Endometrium (tissue), 2 donors: ENCODE measurements around the gene GNG11.
A peak's percentile ranks its signal among the peaks of the same experiment; 100 is the strongest.
"Not testable (repeated sequence)": the region's sequence is repeated elsewhere in the genome, so short reads cannot be mapped to it uniquely, and the experiment has no call there.

Experiments
- FAIRE-seq: peaks from 2 replicates; lab custom pipeline; 2012; peaks lifted over from hg19 to GRCh38; lab: Jason Lieb, UNC
- donor health status: control.
- donor health status: control.

Gene GNG11

GRCh38 chr7:93921607-93922566 lies at the start of gene GNG11:
Gene GNG11, plus strand, starts transcription at chr7:93921735. Its CDS starts 403 bp downstream, at chr7:93922138.
- FAIRE-seq = no peak

- FAIRE-seq = no peak
Observed at GRCh38 chr7:93873998-93874574, 47.4 kb upstream of the GNG11 start.

DNA sequence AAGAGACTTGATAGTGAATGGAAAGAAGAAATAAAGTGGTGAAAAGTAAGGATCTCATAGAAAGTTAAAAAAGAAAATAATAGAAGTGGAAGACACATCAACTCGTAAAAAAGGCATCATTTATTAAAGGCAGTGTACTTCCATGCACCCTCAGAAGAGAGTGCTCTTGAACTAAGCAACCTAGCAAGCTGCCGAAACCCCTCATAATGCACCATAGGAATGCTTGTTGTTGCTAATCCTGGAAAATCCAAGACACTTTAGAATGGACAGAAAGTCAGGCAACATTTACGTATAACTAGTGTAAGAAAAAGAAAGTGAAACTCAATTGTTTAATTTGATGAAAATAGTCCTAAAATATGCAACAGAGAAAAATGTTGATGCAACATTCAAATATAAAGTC lies 43.8 kb upstream of the GNG11 start:
- FAIRE-seq = no peak

DNA sequence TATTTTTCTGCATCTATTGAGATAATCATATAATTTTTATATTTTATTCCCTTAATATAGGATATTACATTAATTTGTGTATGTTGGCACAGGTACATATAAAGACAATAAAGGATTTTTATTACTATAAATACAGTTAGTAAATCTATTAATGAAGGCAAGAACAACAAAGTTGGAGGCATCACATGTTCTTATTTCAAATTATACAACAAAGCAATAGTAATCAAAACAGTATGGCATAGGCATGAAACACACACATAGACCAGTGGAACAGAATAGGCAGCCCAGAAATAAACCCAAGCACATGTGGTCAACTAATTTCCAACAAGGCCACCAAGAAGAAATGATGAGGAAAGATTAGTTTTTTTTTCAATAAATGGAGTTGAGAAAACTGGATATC lies 42.2 kb upstream of the GNG11 start:
- FAIRE-seq = no peak

DNA sequence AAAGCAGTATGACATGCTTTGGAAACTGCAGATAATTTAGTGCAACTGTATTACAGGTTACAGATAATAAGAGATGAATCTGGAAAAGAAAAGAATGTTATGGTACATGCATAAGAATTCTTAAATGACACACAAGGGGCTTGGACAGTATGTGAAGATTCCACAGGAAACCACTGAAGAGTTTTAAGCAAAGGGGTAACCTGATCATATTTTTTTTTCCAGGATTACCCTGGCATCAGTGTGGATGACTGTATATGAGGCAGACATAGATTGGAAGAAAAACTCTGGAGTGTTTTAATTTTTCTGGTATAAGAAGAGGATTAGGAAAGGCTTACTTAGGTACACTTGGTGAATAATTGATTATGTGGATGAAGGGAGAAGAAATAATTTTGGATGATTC lies 39.1 kb upstream of the GNG11 start:
- no peak for FAIRE-seq

- no peak for FAIRE-seq
Observed at GRCh38 chr7:93883078-93883916, 38.2 kb upstream of the GNG11 start.

DNA sequence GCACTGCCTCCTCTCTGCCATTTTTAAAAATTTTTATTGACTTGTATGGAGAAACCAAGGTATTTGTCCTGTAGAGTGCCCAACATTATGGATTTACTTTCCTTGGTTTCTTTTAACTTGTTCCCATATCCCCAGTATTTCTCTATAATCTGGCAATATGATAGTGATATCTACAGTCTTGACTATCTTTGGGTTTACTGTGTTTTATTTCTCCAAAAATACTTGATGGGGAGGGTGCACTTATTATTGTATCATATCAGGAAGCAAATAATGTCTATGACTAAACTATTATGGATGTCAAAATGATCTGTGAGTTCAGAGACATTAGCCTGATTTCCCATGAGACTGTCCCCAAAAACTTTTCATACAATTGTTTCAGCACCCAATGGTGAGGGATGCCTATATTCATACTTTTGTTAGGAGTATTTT lies 37.6 kb upstream of the GNG11 start:
- no peak for FAIRE-seq

GRCh38 chr7:93884541-93884940 lies 37.0 kb upstream of the GNG11 start:
- FAIRE-seq = no peak

DNA sequence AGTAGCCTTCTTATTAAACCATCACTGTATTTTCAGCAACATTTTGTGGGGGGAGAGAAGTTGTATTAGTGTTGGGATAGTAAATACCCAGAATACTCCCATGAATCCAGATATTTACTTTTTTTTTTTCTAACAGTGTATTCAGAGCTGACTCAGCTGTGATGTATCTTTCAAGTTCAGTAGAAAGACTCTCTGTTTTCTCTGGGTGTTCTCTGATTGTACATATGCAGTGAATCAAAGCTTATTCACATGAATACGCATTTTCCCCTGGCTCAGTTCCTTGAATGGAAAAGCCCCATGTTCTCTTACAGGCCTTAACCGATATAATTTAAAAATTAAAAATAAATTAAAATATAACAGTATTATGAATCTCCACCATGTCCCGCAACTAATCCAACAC lies 32.3 kb upstream of the GNG11 start:
- FAIRE-seq = no peak

- no peak for FAIRE-seq
Observed at GRCh38 chr7:93890041-93890463, 31.5 kb upstream of the GNG11 start.

- FAIRE-seq = no peak
Observed at GRCh38 chr7:93890464-93891068, 31.0 kb upstream of the GNG11 start, which contains the start of gene TFPI2. Gene TFPI2, minus strand, starts transcription at chr7:93890753. Its CDS starts 75 bp downstream, at chr7:93890678.

GRCh38 chr7:93894426-93894825 lies 27.1 kb upstream of the GNG11 start:
- FAIRE-seq = no peak

- no peak for FAIRE-seq
Observed at GRCh38 chr7:93894966-93895640, 26.4 kb upstream of the GNG11 start.

DNA sequence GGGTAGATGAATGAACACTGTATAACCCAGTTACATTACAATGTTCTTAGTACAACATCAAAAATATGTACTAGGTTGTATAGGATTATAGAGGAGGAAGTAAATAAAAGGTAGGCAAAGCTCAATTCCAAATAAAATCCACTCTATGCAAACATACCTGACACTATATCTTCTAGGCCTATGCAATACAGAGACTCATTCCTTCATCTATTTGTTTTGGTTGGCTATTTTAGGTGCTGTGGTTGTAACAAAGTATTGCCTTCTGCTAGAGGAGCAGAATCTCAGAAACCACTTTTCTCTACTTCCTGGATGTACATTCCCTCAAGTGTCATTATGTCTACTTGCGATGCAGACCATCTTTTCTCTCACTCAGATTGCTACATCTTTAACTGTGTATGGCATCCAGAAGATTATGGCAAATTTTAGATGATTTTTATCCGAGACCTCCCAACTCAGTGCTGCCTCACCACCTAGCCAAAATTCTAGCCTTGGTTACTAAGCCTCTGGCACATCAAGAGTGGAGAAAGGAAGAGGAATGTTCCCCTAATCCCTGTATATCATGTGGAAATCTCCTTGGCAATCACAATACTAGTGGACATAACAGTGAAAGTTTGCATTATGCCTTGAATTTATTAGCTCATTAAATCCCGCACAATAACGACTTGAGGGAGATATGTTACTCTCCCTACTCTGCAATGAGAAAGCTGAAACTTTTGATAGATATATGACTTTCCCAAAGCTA lies 25.5 kb upstream of the GNG11 start:
- no peak for FAIRE-seq

DNA sequence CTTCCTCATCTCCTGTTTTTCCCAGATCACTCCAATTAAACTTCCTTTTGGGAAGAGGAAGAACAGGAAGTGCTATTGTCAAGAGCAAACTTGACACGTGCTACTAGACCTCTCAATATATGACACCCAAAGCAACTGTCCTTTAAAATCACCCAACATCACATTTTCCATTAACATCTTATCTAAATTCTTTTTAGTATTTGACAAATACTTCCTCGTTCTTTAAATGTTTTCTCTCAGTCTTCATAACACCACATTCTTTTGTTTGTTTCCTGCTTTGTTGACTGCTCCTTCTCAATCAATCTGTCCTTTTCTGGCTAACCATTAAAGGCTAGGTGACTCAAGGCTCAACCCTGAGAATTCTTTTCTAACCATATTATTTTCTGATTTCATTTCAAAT lies 23.9 kb upstream of the GNG11 start:
- no peak for FAIRE-seq

GRCh38 chr7:93902777-93903423 lies 18.6 kb upstream of the GNG11 start:
- no peak for FAIRE-seq

DNA sequence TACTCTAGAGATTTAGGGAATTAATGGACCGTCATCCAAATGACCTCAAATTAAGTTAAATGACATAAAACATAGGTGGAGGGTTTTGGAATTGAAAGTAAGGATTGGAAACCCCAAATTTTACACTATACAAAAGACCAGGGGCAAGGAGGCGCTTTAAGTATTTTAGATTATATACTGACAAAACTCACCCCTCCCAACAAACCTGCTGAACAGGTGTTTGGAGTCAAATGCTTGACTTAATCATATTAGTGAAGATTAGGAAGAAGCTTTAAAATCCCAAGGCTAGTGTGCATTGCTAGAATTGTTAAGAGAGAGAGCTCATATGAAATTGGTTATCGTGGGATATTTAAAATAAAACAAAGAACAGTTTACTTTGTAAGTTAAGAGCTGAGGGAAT lies 15.3 kb upstream of the GNG11 start, which contains the start of gene GNGT1:
GNGT1 (plus strand) TSS at position 301 of the 400 bp plus-strand sequence. CDS start 180 bp downstream, outside the sequence.
- FAIRE-seq = no peak

GRCh38 chr7:93910076-93910994 lies 11.2 kb upstream of the GNG11 start:
- peak; percentile 88 for FAIRE-seq

DNA sequence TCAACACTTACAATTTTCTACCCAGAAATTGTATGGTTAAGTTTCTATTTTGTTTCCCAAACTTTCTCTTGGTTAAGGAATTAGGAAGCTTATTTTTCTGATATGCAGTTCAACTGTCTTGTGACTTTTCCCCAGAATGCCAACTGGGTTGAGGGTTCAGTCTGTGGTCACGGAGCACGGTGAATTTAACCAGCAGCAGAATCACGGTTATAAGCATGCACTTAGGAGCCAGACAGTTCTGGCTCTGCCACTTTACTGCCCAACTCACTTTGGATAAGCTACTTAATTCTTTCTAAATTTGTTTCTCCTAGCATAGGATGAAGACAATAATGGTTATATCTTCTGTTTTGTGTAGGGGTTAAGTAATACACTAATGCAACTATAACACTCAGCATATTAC lies 10.3 kb upstream of the GNG11 start:
- not testable (repeated sequence) for FAIRE-seq
